GM19239 (cell line): Measurements from ENCODE around the gene BPIFB2.

Experiments
- DNase-seq: peaks from one replicate; pipeline ENCODE4 v3.0.0; 2011; ENCODE audit warnings: low spot score; ENCODE audit not compliant: insufficient read length
- FAIRE-seq: peaks from 2 replicates; lab custom pipeline; 2011; peaks lifted over from hg19 to GRCh38; lab: Jason Lieb, UNC

The BPIFB2 gene

DNA sequence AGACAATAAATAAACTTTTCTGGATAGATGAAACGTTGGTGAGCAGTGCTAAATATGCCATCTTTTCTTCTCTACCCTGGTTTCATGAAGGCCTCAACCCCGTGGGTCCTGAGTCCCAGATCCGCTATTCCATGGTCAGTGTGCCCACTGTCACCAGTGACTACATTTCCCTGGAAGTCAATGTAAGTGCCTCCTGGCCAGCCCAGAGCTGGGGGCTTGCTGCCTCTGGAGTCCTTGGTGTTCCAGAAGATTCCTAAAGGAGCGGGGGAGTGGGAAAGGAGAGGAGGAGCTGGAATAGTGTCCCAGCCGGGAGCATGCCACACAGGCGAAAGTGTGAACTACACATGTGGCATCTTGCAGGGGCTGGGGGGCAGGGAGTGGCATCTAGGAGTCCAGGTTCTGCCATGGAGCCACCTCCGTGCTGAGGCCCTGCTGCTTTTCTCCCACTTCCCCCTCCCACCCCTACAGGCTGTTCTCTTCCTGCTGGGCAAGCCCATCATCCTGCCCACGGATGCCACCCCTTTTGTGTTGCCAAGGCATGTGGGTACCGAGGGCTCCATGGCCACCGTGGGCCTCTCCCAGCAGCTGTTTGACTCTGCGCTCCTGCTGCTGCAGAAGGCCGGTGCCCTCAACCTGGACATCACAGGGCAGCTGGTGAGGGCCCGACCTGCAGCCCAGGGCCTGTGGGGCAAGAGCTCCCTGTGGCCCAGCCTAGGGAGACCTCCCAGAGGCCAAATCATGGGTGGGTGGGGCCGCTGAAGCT, 10.8 kb downstream of the BPIFB2 start:
- FAIRE-seq (no peak), DNase-seq (no peak)

DNA sequence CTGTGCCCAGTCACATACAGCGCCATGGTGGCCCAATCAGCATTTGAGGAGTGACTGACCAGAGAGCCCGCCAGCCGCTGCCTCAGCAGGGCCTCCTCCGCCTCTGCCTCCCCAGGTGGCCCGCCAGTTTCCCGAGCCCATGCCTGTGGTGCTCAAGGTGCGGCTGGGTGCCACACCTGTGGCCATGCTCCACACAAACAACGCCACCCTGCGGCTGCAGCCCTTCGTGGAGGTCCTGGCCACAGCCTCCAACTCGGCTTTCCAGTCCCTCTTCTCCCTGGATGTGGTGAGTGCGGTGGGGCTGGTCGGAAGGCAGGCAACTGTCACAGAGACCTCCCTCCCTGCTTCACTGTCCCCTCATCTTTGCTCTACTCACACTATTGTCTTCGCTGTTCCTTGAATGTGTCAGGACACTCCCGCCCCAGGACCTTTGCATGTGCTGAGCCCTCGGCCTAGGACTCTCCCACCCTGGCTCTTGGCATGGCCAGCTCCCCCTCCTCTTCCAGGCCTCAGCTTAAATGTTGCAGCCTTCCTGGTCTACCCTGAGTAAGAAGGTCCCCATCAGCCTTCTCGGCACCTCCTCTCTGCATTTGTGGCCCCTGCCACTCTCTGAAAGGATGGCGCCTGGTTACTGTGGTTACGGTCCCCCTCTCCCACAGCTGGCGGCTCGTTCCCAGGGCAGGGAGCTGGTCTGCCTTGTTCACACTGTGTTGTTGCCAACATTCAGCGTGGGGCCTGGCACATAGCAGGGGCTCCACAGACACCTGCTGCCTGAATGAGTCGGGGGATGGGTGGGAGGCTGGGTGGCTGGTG, 12.2 kb downstream of the BPIFB2 start:
- DNase-seq (no peak), FAIRE-seq (no peak)

DNA sequence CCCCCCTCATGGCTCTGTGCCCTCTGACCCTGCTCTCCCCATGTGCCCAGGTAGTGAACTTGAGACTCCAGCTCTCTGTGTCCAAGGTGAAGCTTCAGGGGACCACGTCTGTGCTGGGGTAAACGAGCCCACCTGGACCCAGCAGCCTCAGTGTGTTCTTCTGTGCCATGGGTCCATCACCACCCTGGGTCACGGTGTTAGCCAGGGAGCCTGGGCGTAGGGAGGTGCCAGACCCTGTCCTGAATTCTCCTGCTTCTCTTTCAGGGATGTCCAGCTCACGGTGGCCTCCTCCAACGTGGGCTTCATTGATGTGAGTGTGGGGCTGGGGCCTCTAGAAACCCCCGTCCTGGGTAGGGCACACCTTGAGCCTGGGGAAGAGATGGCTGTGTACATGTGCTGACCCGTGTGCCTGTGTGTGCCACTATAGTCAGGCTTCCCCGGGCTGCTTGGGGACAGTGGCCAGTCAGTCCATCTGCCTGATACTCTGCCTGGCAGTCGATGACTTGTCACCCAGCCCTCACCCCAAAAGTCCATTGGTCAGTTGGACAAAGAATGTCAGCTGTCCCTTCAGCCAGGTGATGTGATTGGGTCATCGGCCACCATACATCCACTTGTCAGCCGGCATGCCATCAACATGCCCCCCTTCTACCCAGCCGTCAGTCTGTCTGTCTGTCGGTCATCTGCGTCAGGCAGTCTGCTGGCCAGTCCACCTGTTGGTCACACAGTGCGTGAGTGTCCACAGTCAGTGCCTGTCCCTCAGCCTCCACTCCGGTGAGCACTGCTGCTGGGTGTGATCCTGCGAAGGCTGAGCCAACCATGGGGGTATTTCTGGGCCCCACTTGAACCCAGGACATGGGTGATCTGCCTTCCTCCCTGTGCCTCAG, 13.0 kb downstream of the BPIFB2 start:
- DNase-seq (no peak), FAIRE-seq (no peak)

DNA sequence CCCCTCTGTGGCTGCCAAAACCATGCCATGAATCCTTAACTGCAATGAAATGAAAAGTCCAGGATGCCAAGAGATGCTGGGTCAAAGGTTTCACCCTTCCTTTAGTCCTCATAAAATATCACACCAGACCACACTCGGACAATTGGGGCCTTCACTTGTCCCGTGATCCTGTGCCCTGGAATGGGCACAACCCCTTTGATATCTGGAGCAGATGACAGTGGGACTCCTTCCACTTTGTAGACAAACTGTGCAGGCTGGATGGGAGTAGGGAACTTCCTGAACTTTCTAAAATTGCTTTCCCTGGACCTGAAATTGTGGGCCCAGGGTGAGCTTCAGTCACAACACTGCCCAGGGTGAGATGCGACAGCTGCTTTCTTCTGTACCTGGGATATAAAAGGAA, 14.4 kb downstream of the BPIFB2 start:
- FAIRE-seq: no peak
- DNase-seq: no peak

DNA sequence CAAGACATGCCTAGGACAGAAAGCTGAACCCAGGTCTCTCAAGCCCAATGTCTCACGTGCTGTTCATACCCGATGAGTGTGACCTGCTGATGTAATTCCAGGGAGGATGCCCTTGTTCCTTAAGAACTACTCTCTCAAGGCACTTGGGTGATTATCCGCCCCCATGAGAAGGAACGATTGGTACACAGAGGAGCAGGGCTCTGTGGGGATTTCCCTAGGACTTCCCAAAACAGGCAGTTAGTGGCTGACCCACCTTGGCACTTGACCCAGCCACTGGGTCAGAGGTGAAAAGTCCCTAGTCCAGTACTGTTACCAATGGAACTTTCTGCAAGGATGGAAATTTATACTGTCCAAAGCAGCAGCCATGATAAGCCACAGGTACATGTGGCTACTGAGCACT, 14.8 kb downstream of the BPIFB2 start:
- DNase-seq (no peak), FAIRE-seq (no peak)

DNA sequence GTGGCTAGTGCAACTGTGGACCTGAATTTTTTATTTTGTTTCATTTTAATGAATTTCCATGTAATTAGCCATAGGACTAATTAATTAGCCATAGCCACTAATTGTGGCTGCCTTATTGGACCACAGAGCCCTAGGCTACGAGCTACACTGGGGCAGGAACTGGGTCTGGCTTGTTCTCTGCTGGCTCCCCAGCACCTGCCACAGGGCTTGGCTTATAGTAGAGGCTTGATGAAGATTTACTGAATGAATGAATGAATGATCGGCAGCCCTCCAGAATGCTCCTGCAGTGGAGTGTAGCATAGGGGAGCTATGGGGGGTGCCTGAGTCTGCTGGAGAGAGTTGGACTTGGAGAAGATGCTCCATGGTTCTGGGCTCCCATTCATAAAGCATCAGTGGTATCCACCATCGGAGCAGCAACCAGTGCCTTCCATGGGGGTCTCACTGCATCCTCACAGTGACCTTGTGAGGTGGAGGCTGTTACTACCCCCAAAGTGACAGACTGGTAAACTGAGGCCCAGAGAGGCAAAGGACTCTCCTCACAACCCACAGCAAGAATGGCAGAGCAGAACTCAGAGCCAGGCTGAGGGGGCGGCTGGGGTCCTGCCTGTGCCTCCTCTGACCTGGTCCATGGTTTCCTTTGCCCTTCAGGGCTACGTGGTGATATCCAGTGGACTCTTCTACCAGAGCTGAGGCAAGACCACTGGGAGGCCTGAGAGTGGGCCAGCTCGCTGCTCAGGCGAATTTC, 15.4 kb downstream of the BPIFB2 start:
- FAIRE-seq (no peak), DNase-seq (no peak)

DNA sequence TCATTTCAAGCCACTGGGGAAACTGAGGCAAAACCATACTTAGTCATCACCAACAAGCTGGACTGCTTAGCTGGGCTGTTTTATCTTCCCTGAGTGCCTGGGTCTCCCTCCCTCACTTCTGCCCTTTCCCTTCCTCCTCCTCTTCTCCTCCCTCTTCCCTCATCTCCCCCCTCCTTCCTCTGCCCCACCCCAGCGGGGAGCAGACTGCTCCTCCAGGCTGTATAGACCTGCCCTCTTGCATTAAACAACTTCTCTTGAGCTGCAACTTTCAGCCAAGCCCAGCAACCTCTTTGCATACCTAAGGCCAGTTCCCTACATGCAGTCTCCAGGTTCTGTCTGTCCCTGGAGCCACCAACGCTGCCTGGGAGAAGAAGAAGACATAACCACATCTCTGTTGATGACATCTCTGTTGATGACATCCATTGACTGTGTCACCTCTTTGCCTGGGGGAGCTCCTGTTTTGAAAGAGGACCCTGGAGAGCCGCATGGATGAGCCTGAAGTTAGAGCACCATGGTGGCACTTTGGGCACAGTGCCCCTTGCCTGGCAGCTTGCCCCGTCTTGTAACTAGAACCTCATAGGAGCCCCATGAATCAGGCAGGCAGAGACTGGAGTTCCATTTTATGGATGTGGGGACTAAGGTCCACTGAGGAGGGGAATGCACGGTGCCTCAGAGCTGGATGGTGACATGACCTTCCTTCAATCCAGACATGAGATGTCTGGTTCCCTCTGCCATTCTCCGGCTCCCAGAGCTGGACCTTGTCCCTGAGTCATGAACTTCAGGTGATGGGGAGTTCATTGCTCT, 16.1 kb downstream of the BPIFB2 start:
- DNase-seq (no peak), FAIRE-seq (no peak)

DNA sequence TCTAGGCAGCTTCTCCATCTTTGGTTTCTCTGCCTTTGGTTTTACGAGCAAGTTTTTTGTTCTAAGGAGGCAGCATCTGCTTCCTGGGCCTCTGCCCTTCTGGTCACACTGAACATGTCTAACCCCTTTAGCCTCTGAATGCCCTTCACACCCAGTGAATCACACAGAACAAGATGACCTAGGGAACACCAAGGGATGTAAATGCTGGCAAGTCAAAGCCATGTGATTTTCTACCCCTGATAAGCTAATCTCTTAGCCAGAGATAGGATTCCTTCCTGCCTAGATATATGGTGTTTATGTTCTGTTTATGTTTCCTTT, 16.7 kb downstream of the BPIFB2 start:
- no peak for FAIRE-seq
- DNase-seq: no peak

DNA sequence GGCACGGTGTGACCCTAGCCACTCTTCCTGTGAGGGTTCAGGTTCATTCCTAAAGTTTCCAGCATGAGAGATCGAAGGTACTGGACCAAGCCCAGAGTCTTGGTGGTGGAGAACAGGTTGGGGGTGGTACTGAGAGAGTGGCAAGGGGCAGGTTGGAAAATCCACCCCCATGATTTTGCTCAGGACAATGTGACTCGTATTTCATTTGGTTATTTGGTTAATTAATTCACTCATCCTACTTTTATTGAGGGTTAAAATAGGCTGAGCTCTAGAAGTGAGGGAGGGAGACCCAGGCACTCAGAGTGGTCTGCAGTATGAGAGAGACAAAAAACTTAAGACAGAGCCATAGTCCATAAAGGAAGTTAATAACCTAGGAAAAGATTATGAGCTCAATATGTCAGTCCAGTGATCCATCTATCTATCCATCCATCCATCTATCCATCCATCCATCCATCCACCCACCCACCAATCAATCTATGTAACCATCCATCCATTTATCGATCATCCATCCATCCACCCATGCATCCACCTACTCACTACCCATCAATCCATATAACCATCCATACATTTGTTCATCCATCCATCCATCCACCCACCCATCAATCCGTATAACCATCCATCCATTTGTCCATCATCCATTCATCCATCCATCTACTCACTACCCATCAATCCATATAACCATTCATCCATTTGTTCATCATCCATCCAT, 17.3 kb downstream of the BPIFB2 start:
- FAIRE-seq: no peak
- no peak for DNase-seq

DNA sequence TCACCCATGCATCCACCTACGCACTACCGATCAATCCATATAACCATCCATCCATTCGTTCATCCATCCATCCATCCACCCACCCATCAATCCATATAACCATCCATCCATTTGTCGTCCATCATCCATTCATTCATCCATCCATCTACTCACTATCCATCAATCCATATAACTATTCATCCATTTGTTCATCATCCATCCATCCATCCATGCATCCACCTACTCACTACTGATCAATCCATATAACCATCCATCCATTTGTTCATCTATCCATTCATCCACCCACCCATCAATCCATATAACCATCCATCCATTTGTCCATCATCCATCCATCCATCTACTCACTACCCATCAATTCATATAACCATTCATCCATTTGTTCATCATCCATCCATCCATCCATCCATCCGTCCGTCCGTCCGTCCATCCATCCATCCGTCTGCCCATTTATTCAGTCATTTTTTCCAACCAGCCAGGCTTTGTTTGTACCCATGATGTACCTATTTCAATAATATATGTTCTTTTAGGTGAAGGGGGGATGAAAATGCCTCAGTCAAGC, 17.9 kb downstream of the BPIFB2 start:
- DNase-seq (no peak), FAIRE-seq (no peak)

DNA sequence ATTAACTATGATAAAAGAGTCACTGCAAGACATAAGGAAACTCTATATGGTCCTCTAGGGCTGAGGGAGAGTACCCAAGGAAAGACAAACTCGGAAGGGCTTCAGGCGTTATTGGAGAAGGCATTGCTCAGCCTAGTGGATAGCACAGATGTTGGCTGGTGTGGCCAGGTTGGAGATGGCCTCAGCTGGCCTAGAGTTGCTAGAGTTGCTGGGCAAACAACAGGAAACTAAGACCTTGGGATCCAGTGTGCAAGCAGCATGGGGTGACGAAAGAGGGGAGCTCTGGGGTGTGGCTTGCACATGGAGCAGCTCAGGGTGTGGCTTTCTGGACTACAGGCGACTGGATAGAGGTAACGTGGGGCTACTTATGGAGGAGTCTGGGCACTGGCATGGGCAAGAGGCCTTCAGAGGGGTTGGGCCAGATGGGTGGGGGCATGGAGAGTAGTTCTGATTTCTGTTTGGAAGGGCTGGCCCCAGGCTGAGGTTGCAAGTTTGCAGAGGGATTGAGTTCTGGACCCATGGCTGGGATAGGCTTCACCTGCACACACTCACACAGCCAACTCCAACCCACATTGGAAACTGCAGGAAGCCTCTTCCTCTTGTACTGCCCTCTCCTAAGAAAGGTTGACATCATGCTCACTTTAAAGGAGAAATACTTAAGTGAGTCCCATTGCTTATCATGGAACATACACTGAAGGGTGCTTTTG, 18.7 kb downstream of the BPIFB2 start:
- FAIRE-seq (no peak), DNase-seq (no peak)

DNA sequence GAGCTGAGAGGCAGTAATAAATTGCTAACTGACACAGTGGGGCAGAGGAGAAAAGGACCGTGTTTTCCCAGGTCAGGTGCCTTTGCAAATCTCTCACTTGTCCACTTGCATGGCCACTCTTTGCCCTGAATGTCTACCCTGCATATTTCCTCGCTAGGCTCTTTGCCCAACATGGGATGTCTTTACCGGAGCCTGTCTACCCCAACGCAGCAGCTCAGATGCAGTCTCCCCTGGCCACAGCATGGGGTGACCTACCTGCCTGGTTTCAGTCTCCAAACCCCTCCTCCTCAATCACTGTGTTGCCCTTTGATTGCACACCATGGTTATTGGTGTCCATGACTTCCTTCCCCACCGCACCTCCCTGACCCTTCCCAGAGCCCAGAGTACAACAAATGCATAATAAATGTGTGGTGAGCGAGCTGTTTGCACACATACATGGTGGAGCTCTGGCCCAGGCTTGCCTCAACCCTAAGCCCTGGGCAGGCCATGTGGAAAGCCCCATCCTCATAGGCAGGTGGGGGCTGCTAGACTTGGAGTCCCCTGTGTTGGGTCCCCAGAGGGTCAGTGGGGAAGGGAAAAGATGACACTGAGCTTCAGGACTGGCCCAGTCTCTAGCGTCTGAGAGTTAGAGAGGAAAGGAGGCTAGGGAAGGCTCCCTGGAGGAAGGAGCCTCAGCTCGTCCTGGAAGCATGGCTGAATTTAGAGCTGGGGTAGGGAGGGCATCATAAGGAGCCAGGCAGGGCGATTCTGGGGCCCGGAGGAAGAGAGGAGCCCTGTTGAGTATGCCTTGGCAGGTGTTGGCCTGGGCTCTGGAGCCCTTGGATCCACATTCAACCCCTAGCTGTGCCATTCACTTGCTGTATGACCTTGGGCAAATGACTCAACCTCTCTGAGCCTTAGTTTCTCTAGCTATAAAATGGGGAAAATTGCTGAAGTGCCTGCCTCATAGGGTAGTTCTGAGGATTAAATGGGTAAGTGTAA, 19.6 kb downstream of the BPIFB2 start:
- no peak for FAIRE-seq

DNA sequence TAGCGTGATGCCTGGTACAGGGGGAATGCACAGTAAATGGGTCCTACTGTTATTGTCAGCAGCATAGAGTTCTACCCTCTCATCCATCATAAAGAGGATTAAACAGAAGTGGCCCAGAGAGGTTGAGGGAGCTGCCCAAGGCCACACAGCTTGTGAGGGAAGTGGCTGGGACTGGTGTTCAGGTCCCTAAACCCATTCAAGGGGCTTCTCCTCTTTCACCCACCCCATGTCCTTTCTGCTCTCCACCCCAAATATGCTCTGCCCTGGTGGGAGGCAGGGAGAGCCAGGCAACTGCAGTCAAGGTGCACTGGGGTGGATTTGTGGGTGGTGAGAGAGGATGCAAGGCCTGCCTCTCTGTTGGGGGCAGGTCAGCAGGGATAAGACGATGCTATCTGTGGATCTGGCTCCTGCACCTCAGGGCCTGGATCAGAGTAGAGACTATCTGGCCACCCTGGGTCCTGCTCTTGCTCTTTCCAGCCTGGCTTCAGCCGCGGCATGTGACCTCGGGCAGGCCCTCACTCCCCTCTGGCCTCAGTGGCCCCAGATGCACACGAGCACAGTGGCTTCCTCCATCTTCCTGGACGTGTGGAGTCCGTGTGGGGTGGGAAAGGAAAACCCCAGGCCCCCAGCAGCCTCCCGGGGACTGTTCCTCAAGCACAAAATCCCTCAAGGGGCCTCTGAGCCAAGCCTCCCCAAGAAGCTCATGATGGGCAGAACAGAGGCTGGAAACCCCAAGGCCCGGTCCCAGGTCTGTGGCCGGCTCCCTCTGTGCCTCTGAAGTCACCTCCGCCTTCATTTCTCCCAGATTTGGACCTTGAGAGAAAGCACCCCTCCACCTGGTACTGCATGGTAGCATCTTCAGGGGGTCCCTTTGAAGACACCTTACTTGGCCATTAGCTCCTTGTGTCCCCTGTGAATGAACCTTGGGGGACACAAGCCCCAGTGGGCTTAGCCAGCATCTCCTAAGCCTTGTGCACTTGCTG, 20.6 kb downstream of the BPIFB2 start:
- DNase-seq (no peak), FAIRE-seq (no peak)

More for the DNA sequence above, 19.6 kb downstream of the BPIFB2 start:
- no peak for DNase-seq

DNA sequence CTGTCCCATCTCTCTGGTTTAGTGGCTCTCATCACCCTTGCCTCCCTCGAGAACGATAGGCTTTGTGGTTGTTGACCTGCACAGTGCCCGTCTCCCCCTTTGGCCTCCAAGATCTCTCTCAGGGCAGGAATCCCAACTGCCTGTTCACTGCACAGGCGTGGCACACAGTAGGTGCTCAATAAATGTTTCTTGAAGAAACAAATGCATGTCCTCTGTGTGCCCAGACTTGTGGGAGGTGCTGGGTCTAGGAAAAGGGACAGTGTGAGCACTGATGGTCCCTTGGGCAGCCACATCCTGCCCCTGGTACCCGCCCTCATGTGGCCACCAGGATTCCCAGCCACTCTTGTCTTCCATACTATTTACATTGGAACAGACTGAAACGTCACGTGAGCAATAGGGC, 21.4 kb downstream of the BPIFB2 start:
- no peak for FAIRE-seq
- DNase-seq: no peak

DNA sequence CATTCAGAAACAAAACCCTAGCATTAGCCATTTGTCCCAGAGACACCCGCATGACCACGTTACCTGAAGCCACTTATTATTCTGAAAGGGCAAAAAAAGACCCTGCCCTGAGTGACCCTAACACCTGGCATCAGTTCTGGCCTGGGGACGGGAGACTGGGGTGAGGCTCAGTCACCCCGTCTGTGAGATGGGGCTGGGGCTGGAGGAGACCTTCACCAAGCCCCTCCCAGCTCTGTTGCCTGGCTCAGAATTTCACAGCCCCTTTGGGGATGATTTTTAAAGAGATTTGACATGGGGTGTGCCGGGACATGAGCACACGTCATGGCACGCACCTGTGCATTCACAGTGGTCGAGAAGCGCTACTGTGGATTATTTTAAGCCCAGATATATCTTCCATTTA, 22.6 kb downstream of the BPIFB2 start:
- DNase-seq (no peak), FAIRE-seq (no peak)

DNA sequence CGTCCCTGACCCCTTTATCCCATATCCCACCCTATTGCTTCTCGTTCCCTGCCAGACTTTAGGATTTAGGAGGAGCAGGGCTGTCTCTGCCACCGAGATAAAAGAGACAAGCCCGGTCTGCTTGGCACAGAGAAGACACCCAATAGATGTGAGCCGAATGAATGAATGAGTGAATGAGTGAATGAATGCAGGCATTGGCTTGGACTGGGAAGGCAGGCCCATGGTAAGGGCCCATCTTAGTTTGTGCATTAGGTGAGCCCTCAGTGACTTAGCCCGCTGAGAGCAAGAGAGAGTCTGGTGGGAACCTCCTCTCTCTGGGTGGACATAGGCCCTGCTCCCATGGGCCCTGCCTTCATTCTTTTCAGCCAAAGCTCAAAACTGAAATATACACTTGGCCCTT, 23.1 kb downstream of the BPIFB2 start:
- DNase-seq: no peak
- FAIRE-seq: no peak
